Esophagus muscularis mucosa (tissue), 4 donors: ENCODE data around the gene DYNLRB1.

Source experiments
- CTCF ChIP-seq, 3 experiments: fragments of 200-600 bp in 2 of 3; fragments of 450-650 bp in 1 of 3; sonication (generic) in 2 of 3; IDR thresholded peaks; one replicate each; pipeline ENCODE4 v1.5.1; 2017 to 2019; ENCODE audit warnings: antibody characterized with exemption in 3 of 3, mild to moderate bottlenecking in 2 of 3, moderate library complexity in 1 of 3
- EP300 ChIP-seq: sonication (generic); formaldehyde crosslinking; IDR thresholded peaks from one replicate; pipeline ENCODE4 v1.6.1; 2017; ENCODE audit warnings: antibody characterized with exemption
- POLR2A ChIP-seq: fragments of 450-650 bp; IDR thresholded peaks from one replicate; pipeline ENCODE4 v1.6.1; 2017; ENCODE audit warnings: antibody characterized with exemption, moderate library complexity, mild to moderate bottlenecking, low read depth
- POLR2AphosphoS5 ChIP-seq, 2 donors: sonication (generic); formaldehyde crosslinking; IDR thresholded peaks; one replicate each; pipeline ENCODE4 v1.6.1; 2017; ENCODE audit warnings: antibody characterized with exemption in 2 of 2

GRCh38 chr20:34516247-34517113 lies at the start of gene DYNLRB1:
- TF ChIP-seq POLR2AphosphoS5 (IDR thresholded peaks at IDR 0.05): peak; percentile 94 to 98
- no peak for TF ChIP-seq CTCF (IDR thresholded peaks at IDR 0.05)
- peak; percentile 55 for TF ChIP-seq POLR2A
- TF ChIP-seq EP300: no peak
